Right renal pelvis (tissue), 4 donors: ENCODE data around the gene NBEAL1. TPM values are rescaled to one million over a fixed set of nuclear protein-coding genes. Genes with fewer than 3 reads are reported as not detected.
"Not testable (repeated sequence)": the region's sequence is repeated elsewhere in the genome, so short reads cannot be mapped to it uniquely, and the experiment has no call there.

Experiments used
- DNase-seq, 4 donors: peaks; one replicate each; pipeline ENCODE4 v3.0.0-alpha.2; 2013; ENCODE audit warnings: low read depth in 4 of 4, low spot score in 3 of 4, missing footprints in 1 of 4
- polyA plus RNA-seq, 4 donors: library from polyadenylated mRNA; unstranded; fragments of 120-200 nt; gene quantifications; one replicate each; pipeline ENCODE4 v1.2.1, GENCODE V29; 2013; ENCODE audit not compliant: insufficient read length in 4 of 4

The NBEAL1 gene
- polyA plus RNA-seq, 4 donors = 10.5 to 16.5 (median 13.0) TPM

DNA sequence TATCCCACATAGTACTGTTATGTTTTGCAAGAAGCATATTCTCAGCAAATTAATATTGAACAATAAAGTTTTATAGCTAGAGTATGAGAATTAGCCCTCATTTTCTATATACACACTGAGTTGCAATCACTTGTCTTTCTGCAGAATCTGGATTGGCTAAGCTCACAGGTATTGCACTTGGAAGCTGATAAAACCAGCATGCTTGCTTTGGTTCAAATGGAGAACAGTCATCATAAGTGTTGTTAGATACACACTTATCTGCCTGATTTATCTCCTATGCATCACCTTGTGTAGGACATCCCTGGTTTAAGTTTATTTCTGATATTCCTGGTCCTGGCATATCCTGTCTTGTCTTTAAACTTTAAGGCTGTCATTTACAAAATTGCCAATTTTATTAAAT is 186.2 kb downstream of the NBEAL1 start:
- no peak for DNase-seq

DNA sequence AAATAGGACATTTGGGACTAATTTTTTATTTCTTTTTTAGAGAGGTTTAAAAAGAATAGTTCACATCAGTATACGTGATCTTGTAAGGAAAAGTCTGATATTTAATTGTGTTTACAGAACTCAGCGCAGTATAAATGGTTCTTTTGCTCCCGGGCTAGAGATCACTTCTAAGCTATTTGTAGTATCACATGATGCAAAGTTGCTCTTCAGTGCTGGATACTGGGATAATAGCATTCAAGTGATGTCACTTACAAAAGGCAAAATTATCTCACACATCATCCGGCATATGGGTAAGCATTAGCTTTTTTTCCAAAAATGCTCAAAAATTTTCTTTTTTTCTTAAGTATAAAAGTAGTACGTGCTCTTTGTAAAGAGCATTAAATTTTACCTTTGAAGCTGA is 186.8 kb downstream of the NBEAL1 start:
- DNase-seq = no peak

DNA sequence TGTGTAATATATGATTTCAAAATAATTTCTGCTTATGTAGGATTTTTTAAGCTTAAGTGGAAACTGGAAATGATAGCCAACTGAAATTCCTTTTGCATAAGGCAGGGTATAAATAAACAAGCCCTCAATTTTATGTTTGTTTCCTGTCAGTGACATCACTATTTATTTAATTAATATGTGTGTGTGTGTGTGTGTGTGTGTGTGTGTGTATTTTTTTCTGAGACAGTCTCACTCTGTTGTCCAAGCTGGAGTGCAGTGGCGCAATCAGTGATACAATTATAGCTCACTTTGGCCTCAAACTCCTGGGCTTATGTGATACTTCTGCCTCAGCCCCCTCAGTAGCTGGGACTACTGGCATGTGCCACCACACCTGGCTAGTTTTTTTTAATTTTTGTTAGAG is 194.9 kb downstream of the NBEAL1 start:
- DNase-seq = no peak

DNA sequence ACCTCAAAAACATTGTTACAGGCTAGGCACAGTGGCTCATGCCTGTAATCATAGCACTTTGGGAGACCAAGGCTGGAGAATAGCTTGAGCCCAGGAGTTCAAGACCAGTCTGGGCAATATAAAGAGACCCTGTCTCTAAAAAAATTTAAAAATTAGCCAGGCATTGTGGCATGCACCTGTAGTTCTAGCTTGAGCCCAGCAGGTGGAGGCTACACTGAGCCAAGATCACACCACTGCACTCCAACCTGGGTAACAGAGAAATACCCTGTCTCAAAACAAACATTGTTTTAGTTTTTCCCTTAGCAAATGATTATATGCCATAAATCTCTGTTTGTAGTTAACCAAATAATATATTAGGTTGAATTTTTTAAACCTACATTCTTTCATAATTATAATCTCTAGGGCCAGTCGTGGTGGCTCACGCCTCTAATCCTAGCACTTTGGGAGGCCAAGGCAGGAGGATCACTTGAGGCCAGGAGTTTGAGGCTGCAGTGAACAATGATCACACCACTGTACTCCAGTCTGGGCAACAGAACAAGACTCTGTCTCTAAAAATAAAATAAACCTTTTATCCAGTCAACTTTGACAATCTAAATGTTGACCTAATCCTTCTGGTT is 210.9 kb downstream of the NBEAL1 start:
- no peak for DNase-seq

DNA sequence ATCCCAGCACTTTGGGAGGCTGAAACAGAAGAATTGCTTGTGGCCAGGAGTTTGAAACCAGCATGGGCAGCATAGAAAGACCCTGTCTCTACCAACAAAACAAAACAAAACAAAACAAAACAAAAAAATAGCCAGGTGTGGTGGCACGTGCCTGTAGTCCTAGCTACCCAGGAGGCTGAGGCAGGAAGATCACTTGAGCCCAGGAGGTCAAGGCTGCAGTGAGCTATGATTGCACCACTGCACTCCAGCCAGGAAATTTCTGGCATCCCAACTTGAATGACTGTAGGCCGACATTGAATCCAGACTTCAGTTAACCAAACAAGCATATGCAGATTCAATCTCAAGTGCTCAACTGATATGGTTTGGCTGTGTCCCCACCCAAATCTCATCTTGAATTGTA is 215.0 kb downstream of the NBEAL1 start:
- not testable (repeated sequence) for DNase-seq

DNA sequence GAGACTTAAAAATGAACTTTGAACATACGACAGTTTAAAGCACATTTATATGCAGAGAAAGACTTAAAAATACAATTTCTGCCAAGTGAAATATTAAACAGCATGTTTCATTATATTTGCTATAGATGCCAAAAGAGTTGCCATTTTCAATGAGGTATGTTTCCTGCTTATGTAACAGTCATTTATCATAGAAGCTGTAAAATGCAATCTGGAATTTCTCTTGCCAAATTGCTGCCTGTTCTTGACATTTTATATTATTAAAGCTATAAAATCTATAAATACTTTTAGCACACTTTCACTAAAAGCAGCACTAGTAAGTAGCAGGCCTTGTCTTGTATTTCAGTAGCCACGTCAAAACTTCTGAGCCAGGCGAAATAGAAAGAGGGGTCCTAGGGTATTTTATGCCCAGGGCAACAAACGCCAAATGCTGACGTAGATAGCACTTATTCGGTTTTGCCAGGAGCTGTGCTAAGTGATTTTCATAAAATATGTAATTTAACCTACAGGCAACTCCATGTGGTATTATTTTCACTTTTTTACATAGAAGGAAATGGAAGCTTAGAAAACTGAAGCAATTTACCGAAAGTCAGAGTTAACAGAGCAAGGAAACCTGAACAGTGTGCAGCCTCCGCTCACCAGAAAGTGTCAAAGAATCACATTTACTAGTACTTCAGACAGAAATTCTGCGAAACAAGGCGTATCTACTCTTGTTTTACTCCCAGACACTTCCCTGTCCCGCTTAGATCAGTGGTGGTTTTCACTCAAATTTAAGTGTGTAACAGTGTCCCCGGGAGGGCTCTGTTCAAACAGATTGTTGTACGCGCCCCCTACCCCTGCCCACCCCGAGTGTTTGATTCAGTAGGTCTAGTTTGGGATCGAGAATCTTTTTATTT is 222.9 kb downstream of the NBEAL1 start:
- DNase-seq = no peak

DNA sequence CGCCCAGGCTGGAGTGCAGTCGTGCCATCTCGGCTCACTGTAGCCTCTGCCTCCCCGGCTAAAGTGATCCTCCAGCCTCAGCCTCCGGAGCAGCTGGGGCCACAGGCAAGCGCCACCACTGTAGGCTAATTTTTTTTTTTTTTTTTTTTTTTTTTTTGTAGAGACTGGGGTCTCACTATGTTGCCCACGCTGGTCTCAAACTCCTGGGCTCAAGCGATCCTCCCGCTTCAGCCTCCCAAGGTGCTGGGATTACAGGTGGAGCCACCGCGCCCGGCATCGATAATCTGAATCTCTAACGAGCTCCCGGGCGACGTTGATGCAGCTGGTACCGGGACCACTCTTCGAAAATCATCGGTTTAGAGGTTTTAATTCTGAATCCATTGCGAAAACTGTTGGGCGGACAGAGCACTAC is 223.6 kb downstream of the NBEAL1 start:
- no peak for DNase-seq

DNA sequence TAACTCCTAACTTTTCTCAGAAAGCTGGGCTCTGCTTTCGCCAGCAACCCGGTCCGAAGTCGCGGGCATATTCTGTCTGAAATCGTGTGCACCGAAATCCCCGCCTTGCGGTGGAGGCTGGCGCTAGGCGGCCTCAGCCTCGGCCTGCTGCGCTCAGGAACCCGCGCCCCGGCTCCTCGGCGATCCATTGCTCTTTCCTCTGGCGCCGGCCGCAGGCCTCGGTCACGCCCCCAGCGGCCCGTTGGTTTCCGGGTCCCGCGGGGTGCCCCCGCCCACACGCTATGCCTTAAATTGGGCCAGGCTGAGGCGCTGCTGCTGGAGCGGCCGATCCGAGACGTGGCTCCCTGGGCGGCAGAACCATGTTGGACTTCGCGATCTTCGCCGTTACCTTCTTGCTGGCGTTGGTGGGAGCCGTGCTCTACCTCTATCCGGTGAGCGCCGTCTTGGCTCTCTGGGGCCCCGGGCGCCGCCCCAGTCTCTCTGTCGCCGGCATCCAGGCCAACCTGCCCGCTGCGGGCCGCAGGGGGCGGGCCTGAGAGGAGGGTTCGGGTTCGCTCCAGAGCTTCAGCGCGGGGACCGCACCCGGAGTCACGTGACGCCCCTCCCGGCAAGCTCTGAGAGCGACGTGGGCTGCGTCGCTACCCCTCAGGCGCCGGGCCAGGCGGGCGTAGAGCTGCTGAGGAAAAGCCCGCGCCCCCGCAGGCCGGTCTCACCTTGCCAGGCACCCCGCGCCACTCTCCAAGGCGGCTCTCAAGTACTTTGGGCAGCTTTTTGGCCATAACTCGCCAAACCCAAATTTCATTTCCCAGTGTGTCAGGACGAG is 224.2 kb downstream of the NBEAL1 start, which contains the start of gene CYP20A1:
Gene CYP20A1, plus strand, starts transcription at position 315 of the 823 bp plus-strand sequence. Its CDS starts 45 bp downstream, at position 360.
- DNase-seq = peak; percentile 91 to 94 (median 92)

DNA sequence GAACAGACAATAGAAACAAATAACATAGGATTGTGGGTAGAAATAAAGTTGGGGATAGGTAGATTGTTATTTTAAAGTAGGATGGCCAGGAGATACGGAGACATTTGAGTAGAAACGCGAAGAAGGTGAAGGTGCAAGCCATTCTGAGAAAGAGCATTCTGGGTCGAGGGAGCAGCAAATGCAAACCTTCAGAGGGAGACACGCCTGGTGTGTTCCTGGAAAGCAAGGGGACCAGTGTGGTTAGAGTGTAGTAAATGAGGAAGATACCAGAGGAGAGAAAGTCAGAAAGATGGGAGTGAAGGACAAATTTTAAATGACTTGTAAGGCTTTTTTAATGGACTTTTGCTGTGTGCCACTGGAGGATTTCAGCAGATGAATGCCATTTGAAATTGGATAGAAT is 225.8 kb downstream of the NBEAL1 start:
- DNase-seq = no peak

DNA sequence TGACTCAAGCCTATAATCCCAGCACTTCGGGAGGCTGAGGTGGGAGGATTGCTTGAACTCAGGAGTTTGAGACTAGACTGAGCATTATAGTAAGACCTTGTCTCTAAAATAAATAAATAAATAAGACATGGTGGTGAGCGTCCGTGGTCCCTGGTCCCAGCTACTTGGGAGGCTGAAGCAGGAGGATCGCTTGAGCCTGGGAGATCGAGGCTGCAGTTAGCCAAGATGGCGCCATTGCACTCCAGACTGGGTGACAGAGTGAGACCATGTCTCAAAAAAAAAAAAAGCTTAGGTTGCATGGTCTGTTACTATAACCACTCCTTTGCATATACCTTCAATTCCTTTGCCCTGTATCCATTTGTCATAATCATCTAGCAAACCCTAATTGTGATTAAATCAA is 227.8 kb downstream of the NBEAL1 start:
- no peak for DNase-seq

DNA sequence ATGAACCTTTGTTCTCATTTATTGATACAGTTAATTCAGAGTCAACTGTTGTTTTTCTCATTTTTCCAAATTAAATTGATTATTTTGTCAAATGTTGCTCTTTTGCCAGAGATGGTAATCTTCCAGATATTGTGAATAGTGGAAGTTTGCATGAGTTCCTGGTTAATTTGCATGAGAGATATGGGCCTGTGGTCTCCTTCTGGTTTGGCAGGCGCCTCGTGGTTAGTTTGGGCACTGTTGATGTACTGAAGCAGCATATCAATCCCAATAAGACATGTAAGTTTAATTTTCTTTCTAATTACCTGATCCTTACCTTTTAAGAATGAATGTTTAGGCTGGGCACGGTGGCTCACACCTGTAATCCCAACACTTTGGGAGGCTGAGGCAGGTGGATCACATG is 232.0 kb downstream of the NBEAL1 start:
- DNase-seq = no peak

DNA sequence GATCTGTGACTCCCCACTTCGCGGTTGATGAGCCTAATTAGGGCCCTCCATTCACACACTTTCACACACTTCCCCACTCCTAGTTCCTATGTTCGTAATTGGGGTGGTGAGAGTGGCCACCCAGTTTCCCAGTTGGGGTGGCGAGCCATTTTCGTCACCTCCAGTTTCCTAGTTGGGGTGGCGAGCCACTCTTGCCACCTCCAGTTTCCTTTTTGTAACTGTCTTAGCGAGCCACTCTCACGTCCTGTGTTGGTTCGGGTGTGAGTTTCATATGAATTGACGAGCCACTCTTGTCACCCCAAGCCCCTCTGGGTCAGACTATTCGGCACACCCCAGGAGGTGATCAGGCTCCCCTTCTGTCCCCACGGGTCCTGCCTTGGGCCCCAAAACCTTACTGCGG is 238.1 kb downstream of the NBEAL1 start:
- no peak for DNase-seq

DNA sequence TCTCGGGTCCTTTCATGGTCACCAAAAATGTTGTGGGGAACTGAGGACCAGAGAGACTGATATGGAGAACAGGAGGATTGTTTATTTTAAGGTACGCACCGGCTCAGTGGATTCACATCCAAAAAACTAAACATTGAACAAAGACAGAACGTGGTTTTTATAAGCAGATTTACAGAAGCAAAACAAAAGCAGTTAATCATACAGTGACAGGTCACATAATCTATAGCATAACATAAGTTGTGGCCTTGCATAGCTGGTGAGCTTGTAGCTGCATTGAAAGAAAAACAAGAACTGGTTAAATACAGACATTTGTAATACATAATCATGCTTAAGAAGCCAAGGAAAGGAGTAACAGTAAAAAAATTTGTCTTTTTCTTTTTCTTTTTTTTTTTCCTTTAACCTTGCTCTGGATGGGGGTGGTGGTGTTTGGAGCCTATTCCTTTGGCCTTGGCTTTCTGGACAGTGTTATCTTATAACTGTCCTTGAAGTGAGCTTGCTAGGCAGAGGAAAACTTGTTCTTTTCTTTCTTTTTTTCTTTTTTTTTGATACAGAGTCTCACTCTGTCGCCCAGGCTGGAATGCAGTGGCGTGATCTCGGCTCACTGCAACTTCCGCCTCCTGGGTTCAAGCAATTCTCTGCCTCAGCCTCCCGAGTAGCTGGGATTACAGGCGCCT is 238.9 kb downstream of the NBEAL1 start:
- DNase-seq = not testable (repeated sequence)

DNA sequence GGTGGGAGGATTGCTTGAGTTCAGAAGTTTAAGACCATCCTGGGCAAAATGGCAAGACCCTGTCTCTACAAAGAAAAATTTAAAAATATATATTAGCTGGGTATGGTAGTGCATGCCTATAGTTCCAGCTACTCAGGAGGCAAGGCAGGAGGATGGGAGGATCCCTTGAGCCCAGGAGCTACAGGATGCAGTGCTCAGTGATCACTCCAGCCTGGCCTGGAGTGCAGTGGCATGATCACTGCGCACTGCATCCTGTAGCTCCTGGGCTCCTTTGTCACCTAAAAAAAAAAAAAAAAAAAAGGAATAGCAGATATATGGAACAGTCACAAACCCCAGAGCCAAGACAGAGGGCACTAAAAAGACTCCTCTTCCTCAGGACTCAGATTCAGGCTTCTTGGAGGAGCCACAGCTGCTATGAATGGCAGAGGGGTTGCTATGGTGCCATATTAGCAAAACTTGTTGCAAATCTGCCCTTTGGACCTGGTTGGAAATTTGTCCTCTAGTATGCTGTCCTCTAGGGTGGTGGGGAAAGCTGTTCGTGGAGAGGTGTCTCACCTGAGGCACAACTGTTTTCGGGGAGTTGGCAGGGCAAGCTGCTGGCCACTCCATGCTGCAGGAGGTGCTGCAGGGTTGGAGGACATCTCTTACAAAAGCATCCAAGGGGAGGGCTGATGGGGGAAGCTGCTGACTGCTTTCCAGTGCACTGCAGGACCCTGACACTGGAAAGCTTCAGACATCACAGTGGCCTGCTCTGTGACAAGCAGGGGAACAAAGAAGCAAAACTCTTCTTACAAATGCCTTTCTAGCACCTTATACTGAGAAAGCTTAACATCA is 246.9 kb downstream of the NBEAL1 start:
- no peak for DNase-seq

Other genes starting within 250 kb of the NBEAL1 start
- 10 to 100 TPM; 12.3 to 15.8 (median 15.1) TPM for gene ICA1L, start 143.1 kb upstream of the NBEAL1 start, polyA plus RNA-seq
- gene WDR12, start 103.2 kb upstream of the NBEAL1 start, polyA plus RNA-seq = 100 to 1,000 TPM; 107 to 125 (median 111) TPM
- gene CARF, start 102.6 kb upstream of the NBEAL1 start, polyA plus RNA-seq = 10 to 100 TPM; 10.4 to 17.8 (median 16.9) TPM
- 10 to 100 TPM; 19.8 to 23.9 (median 23.1) TPM for gene CYP20A1, start 224.1 kb downstream of the NBEAL1 start, polyA plus RNA-seq